GM19455 (cell line): ENCODE measurements around the gene ZSWIM4.

Experiments used
- ATAC-seq: cut with Tn5 transposase; IDR thresholded peaks from one replicate; pipeline ENCODE4 v1.9.1; 2021; ENCODE audit not compliant: unreplicated experiment

Gene ZSWIM4

DNA sequence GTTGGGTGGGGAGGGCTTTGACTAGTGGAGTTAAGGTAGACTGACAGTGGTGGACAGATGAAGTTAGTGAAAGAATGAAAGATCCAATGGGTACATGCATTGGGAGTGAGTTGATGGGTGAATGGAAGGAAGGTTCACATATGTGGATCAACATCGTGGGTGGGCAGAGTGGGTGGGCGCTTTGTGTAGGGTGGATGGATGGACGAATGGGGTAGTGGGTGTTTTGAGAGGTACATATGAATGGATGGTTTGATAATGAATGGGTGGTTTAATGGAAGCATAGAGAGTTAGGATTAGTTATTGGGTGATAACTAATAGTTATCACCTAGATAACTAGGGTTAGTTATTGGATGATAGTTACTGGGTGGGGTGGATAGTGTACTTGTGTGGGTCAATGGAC lies 11.5 kb downstream of the ZSWIM4 start:
- ATAC-seq: no peak

DNA sequence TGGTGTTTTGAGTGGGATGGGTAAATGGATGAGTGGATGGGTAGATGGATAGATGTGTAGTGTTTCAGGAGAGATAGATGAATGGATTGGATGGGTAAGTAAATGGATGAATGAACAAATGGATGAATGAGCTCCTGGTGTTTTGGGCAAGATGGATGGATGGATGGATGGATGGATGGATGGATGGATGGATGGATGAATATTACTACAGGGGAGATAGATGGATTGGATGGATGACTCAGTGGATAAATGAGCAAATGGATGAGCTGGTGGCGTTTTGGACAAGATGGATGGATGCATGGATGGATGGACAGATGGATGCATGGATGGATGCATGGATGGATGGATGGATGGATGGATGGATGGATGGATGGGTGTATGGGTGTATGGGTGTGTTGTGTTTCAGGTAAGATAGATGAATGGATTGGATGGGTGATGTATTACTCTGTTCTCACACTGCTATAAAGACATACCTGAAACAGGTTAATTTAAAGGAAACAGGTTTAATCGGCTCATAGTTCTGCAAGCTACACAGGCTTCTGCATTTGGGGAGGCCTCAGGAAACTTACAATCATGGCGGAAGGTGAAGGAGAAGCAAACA lies 12.3 kb downstream of the ZSWIM4 start:
- ATAC-seq: no peak

DNA sequence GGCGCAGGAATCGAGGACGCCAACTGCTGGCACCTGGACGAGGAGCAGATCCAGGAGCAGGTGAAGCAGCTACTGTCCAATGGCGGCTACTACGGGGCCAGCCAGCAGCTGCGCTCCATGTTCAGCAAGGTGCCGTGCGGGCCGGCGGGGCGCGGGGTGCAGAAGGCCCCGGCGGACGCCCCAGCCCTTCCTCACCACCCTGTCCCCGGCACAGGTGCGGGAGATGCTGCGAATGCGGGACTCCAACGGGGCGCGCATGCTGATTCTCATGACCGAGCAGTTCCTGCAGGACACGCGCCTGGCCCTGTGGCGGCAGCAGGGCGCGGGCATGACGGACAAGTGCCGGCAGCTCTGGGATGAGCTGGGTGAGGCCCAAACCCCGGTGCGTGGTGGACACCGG lies 13.6 kb downstream of the ZSWIM4 start:
- no peak for ATAC-seq

GRCh38 chr19:13812544-13812943 lies 17.3 kb downstream of the ZSWIM4 start:
- ATAC-seq: no peak

- no peak for ATAC-seq
These were observed 17.9 kb downstream of the ZSWIM4 start for GRCh38 chr19:13813147-13813546.

DNA sequence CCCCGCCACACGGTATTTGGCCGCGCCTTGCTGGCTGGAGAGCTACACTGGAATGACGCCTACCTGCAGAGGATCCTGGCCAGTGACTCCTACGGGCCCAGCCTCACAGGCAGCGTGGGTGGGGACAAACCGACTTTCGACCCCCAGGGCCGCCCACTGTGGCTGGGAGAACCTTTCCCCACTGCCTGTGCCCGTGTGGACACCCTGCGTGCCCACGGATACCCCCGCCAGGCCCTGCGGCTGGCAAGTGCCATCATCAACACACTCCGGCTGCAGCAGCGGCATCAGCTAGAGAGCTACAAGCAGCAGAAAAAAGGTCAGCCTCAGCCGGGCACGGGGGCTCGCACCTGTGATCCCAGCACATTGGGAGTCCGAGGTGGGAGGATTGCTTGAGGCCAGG lies 19.3 kb downstream of the ZSWIM4 start:
- ATAC-seq: no peak

GRCh38 chr19:13817018-13817614 lies 21.9 kb downstream of the ZSWIM4 start:
- no peak for ATAC-seq

DNA sequence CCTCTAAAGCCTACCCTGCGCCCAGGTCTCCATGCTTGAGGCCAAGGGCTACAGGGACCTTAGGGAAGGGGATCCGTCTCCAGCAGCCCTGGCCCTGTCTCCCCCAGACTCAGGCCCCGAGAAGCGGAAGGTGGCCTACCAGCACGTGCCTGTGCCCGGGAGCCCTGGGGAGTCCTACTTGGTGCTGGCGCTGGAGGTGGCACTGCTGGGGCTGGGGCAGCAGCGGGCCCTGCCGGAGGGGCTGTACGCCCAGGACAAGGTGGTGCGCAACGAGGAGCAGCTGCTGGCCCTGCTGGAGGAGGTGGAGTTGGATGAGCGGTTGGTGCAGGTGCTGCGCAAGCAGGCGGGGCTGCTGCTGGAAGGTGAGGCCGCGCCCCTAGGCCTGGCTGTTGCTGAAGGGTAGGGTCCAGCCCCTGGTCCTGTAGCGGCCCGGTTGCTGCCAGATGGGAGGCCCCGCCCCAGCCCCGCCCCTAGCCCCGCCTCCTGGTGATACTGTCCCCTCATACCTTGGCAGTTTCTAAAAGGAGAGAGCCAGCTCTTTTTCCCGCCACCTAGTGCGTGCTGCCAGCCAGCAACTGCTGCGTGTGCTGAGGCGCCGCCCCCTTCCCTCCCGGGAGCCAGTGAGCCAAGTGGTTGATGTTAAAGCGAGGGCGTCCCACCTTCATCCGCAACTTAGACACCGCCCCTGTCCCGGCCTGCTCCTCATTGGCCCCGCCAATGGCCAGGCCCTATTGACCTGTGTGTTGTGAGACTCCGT lies 22.6 kb downstream of the ZSWIM4 start:
- ATAC-seq: no peak

DNA sequence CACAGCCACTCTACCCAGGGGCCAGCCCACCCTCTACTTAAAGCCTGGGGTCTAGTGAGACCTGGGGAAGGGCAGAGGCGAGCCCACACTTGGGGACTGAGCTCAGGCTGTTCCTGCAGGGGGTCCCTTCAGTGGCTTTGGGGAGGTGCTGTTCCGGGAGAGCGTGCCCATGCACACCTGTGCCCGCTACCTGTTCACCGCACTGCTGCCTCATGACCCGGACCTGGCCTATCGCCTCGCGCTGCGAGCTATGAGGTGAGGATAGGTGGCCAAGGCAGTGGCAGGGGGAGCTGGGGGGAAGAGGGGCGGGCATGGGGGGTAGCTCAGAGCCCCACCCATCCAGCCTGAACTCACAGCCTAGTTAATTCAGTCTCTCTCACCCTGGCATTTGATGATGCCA lies 24.0 kb downstream of the ZSWIM4 start:
- ATAC-seq: no peak

- no peak for ATAC-seq
These were observed 26.0 kb downstream of the ZSWIM4 start for GRCh38 chr19:13821292-13821691.

- no peak for ATAC-seq
These were observed 28.0 kb downstream of the ZSWIM4 start for GRCh38 chr19:13823256-13823655.

DNA sequence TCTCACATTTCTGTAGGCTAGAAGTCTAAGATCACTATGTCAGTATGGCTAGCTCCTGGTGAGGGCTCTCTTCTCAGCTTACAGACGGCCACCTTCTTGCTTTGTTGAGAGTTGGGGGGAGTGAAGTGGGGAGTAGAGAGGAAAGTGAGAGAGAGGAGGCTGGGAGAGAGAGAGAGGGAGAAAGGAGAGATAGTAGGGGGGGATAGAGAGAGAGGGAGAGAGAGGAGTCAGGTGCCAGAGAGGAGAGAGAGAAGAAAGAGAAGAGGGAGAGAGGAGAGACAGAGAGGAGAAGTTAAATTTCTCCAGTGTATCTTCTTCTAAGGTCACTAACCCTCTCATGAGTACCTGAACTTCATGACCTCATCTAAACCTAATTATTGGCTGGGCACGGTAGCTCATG lies 28.7 kb downstream of the ZSWIM4 start:
- no peak for ATAC-seq

- ATAC-seq: no peak
These were observed 29.5 kb downstream of the ZSWIM4 start for GRCh38 chr19:13824703-13825102.

- ATAC-seq: no peak
These were observed 30.5 kb downstream of the ZSWIM4 start for GRCh38 chr19:13825489-13826441.

- no peak for ATAC-seq
These were observed 31.5 kb downstream of the ZSWIM4 start for GRCh38 chr19:13826652-13827235.

- ATAC-seq: no peak
These were observed 32.4 kb downstream of the ZSWIM4 start for GRCh38 chr19:13827656-13828055.

DNA sequence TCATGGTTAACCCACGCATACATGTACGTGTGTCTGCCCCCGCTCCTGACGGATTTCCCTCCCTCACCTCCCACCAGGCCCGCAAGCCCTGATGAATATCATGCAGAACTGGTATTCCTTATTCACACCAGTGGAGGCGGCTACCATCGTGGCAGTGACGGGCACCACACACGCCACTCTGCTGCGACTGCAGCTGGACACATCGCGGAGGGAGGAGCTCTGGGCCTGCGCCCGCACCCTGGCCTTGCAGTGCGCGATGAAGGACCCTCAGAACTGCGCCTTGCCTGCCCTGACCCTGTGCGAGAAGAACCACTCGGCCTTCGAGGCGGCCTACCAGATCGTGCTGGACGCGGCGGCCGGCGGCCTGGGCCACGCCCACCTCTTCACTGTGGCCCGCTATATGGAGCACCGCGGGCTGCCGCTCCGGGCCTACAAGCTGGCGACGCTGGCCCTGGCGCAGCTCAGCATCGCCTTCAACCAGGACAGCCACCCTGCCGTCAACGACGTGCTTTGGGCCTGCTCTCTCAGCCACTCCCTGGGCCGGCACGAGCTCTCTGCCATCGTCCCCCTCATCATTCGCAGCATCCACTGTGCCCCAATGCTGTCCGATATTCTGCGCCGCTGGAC lies 35.0 kb downstream of the ZSWIM4 start:
- no peak for ATAC-seq

DNA sequence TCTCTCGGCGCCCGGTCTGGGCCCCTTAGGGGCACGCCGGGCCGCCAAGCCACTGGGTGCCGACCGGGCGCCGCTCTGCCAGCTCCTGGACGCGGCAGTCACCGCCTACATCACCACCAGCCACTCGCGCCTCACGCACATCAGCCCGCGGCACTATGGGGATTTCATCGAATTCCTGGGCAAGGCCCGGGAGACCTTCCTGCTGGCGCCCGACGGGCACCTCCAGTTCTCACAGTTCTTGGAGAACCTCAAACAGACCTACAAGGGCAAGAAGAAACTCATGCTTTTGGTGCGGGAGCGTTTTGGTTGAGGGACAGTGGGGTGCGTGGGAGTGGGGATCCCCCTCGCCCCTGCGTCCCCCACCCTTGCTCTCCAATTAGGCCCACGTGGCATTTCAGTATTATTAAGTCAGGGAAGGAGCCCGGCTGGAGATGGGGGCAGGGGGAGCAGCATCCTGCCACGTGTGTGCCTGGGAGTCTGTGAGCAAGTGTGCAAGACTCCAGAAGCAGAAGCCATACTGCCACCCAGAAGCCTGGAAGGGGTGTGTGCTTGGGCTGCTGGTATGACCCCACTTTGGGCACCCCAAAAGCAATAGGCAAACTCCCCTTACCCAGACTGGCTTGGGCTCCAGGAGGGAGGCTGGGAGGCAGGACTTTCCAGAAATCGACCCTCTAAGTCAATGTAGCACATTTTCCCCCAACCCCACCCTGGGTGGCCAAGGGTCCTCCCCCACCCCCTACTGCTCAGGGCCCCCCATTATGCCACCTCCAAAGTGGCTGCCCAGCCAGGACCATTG lies 35.7 kb downstream of the ZSWIM4 start:
- no peak for ATAC-seq

GRCh38 chr19:13831537-13832467 lies 36.6 kb downstream of the ZSWIM4 start:
- ATAC-seq: no peak
